DOHH2 (cell line): ENCODE results near the gene LRSAM1.

Experiments used
- H3F3A ChIP-seq: fragments of 200-600 bp; sonication (generic), shearing (Covaris generic); 2 replicates; pipeline ENCODE4 v1.6.0; 2016; ENCODE audit warnings: antibody characterized with exemption, mild to moderate bottlenecking; ENCODE audit not compliant: control insufficient read depth, insufficient read depth
- H3K27ac ChIP-seq: fragments of 200-600 bp; sonication (generic); 2 replicates; pipeline ENCODE4 v1.5.1; 2014; ENCODE audit warnings: low read depth, mild to moderate bottlenecking, low read length, moderate library complexity
- H3K27me3 ChIP-seq: fragments of 200-600 bp; sonication (generic); 2 replicates; pipeline ENCODE4 v1.6.1; 2014; ENCODE audit warnings: mild to moderate bottlenecking, low read length, mixed read lengths; ENCODE audit not compliant: control insufficient read depth
- H3K36me3 ChIP-seq: fragments of 200-600 bp; sonication (generic); 2 replicates; pipeline ENCODE4 v1.6.1; 2014; ENCODE audit warnings: mild to moderate bottlenecking, low read length, moderate library complexity, mixed read lengths; ENCODE audit not compliant: control insufficient read depth
- H3K4me1 ChIP-seq: fragments of 200-600 bp; sonication (generic); 2 replicates; pipeline ENCODE4 v1.6.1; 2014; ENCODE audit warnings: mild to moderate bottlenecking, low read length, mixed read lengths; ENCODE audit not compliant: control insufficient read depth
- H3K4me2 ChIP-seq: fragments of 200-600 bp; sonication (generic); 2 replicates; pipeline ENCODE4 v1.6.0; 2014; ENCODE audit warnings: mild to moderate bottlenecking, low read length, moderate library complexity
- H3K4me3 ChIP-seq: fragments of 200-600 bp; sonication (generic); 2 replicates; pipeline ENCODE4 v1.5.1; 2014; ENCODE audit warnings: mild to moderate bottlenecking, low read length, mixed read lengths
- H3K79me2 ChIP-seq: fragments of 200-600 bp; sonication (generic); 2 replicates; pipeline ENCODE4 v1.6.1; 2014; ENCODE audit warnings: mild to moderate bottlenecking, low read length, mixed read lengths; ENCODE audit not compliant: control insufficient read depth
- H3K9me2 ChIP-seq: fragments of 200-600 bp; sonication (generic); replicated peaks from 2 replicates; pipeline ENCODE4 v1.6.1; 2014; ENCODE audit warnings: mild to moderate bottlenecking, low read length, mixed read lengths; ENCODE audit not compliant: control insufficient read depth
- H3K9me3 ChIP-seq: fragments of 200-600 bp; sonication (generic); 2 replicates; pipeline ENCODE4 v1.6.1; 2014; ENCODE audit warnings: antibody characterized with exemption, low read length, mixed read lengths; ENCODE audit not compliant: control insufficient read depth, insufficient read depth
- H4K20me1 ChIP-seq: fragments of 200-600 bp; sonication (generic); 2 replicates; pipeline ENCODE4 v1.6.0; 2014; ENCODE audit warnings: low read depth, mild to moderate bottlenecking, antibody characterized with exemption, low read length, moderate library complexity; ENCODE audit not compliant: control insufficient read depth, insufficient read depth
- CTCF ChIP-seq: fragments of 200-600 bp; sonication (generic); IDR thresholded peaks from one replicate; pipeline ENCODE4 v1.5.1; 2014; ENCODE audit warnings: antibody characterized with exemption, mild to moderate bottlenecking, low read depth, low read length; ENCODE audit not compliant: poor library complexity, severe bottlenecking
- EZH2phosphoT487 ChIP-seq: fragments of 200-600 bp; sonication (generic); IDR thresholded peaks from 2 replicates; pipeline ENCODE4 v1.6.1; 2017; ENCODE audit warnings: borderline replicate concordance, mild to moderate bottlenecking, antibody characterized with exemption, low read length, moderate library complexity, mixed read lengths

The LRSAM1 gene

GRCh38 chr9:127530206-127530941 lies 79.1 kb downstream of the LRSAM1 start:
- Histone ChIP-seq H3K4me2 (no peak overlapping the region), H3K9me2 (no peaks in the 10 kb centered on the region), H3K27ac (no peak overlapping the region), H3K9me3 (peaks cover 13% of the 10 kb centered on the region), H3K4me1 (no peaks in the 10 kb centered on the region), H3K36me3 (no peaks in the 10 kb centered on the region), H3F3A (no peaks in the 10 kb centered on the region), H3K4me3 (no peak overlapping the region), H3K27me3 (no peaks in the 10 kb centered on the region), H4K20me1 (no peaks in the 10 kb centered on the region), H3K79me2 (no peaks in the 10 kb centered on the region)
- TF ChIP-seq EZH2phosphoT487 (no peak), CTCF (no peak)

- Histone ChIP-seq H3K4me3 (no peak overlapping the region), H3K36me3 (no peaks in the 10 kb centered on the region), H3K27me3 (no peaks in the 10 kb centered on the region), H3K9me3 (peaks cover 3% of the 10 kb centered on the region; the same call in 1 of the 2 replicates), H3K4me2 (no peak overlapping the region), H3F3A (no peaks in the 10 kb centered on the region), H3K79me2 (no peaks in the 10 kb centered on the region), H4K20me1 (no peaks in the 10 kb centered on the region), H3K9me2 (no peaks in the 10 kb centered on the region), H3K27ac (no peak overlapping the region), H3K4me1 (no peaks in the 10 kb centered on the region)
- no peak for TF ChIP-seq CTCF
- TF ChIP-seq EZH2phosphoT487: no peak
Observed at GRCh38 chr9:127531676-127532075, 80.4 kb downstream of the LRSAM1 start.

- Histone ChIP-seq H3K27ac (no peak overlapping the region), H3F3A (no peaks in the 10 kb centered on the region), H3K4me2 (no peak overlapping the region), H3K4me3 (no peak overlapping the region), H3K79me2 (no peaks in the 10 kb centered on the region), H3K27me3 (no peaks in the 10 kb centered on the region), H4K20me1 (no peaks in the 10 kb centered on the region), H3K9me2 (no peaks in the 10 kb centered on the region), H3K36me3 (no peaks in the 10 kb centered on the region), H3K9me3 (no peaks in the 10 kb centered on the region), H3K4me1 (no peaks in the 10 kb centered on the region)
- TF ChIP-seq CTCF: no peak
- no peak for TF ChIP-seq EZH2phosphoT487
Observed at GRCh38 chr9:127534250-127534906, 83.1 kb downstream of the LRSAM1 start.
